Uterus (tissue), 2 donors: ENCODE measurements around the gene MATN3.

ENCODE experiments used
- CTCF ChIP-seq, 4 experiments: fragments of 200-600 bp in 2 of 4; fragments of 450-650 bp in 2 of 4; sonication (generic) in 2 of 4; IDR thresholded peaks; one replicate each; pipeline ENCODE4 v1.5.1; 2016 to 2019; ENCODE audit warnings: antibody characterized with exemption in 4 of 4, mild to moderate bottlenecking in 2 of 4, moderate library complexity in 1 of 4
- POLR2A ChIP-seq, 2 donors: fragments of 450-650 bp; IDR thresholded peaks; one replicate each; pipeline ENCODE4 v1.6.1; 2016; ENCODE audit warnings: antibody characterized with exemption in 2 of 2, mild to moderate bottlenecking in 1 of 2, moderate library complexity in 1 of 2

DNA sequence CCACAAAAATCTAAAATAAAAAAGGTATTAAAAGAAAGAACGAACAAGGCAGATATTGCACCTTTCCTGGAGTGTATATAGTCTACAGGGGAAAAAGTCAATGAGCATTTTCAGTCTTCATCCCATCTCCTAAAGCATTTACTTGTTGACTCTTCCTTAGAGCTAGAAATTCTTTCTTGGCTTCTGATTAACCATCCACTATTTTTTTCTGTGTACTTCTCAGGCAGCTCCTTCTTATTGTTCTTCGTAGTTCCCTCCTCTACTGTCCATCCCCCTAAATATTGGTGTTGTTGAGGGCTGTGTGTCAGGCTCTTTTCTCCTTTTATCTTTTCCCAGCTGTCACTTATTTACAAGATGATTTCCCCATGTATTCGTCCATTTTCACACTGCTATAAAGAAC lies 42.5 kb upstream of the MATN3 start:
- no peak for TF ChIP-seq CTCF (IDR thresholded peaks at IDR 0.05)
- TF ChIP-seq POLR2A (IDR thresholded peaks at IDR 0.05), result no peak
